Activated T-cell treated with anti-CD3 and anti-CD28 coated beads for 24 hours (primary cell): ENCODE data around the gene PRPF31.
A peak's percentile ranks its signal among the peaks of the same experiment; 100 is the strongest.

Experiments
- DNase-seq: peaks from one replicate; pipeline ENCODE4 v3.0.0-alpha.2; 2020; ENCODE audit warnings: low read depth

Gene PRPF31

DNA sequence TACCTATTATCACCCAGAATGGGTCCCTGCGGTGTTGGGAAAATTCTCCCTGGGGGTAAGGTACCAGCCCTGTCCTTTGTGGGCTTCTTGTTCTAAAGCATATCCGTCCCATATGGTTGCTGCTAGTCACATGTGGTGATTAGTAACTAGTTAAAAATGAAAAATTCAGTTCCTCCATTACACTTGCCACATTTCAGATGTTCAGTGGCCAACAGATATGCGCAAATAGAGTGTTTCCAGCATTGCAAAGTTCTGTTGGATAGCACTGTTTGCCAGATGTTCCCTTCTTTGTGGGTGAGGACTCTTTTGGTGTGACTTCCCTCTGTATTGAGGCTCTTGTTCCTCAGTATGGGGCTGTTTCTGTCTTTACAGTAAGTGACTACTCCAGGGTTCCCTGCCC is 25.8 kb downstream of the PRPF31 start:
- no peak for DNase-seq

DNA sequence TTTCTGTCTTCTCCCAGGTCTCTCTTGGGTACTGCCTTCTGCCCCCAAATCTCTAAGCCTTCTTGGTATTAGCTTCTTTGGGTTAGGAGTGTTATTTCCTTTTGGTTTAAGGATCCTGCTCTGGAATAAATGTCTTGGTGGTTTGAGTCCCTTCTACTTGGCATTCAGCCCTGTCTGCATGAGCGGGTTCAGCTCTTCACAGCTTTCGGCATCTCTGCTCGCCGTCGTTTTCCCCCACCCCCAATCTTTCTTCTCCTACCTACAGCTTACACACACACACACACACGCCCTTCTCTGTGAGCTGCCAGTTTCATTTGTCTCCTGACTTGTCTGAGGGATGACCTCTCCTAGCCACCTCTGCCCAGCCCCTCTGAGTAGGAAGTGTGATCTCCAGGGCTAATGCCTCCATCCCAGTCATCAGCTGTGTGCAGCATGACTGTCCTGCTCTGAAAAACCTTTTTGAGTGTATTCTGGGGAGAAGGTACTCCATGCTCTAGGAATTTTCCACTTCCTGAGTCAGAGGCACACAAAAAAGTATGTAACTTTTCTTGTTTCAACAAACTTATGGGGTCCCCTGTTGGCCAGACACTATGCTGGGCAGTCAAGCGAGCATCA is 26.7 kb downstream of the PRPF31 start:
- no peak for DNase-seq

DNA sequence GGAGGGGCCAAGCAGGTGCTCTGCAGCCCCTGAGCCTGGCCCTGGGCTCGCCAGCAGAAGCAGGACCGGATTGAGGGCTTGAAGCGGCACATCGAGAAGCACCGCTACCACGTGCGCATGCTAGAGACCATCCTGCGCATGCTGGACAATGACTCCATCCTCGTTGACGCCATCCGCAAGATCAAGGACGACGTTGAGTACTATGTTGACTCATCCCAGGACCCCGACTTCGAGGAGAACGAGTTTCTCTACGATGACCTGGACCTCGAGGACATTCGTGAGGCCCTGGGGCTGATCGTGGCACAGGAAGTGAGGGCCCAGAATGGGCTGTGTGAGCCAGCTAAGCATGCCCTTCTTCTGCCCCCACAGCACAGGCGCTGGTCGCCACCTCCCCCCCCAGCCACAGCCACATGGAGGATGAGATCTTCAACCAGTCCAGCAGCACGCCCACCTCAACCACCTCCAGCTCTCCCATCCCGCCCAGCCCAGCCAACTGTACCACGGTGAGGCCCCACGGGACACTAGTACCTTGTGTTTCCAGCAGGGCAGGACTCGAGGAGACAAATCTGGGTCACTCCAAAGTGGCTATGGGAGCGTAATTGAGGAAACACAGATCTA is 30.1 kb downstream of the PRPF31 start:
- no peak for DNase-seq

DNA sequence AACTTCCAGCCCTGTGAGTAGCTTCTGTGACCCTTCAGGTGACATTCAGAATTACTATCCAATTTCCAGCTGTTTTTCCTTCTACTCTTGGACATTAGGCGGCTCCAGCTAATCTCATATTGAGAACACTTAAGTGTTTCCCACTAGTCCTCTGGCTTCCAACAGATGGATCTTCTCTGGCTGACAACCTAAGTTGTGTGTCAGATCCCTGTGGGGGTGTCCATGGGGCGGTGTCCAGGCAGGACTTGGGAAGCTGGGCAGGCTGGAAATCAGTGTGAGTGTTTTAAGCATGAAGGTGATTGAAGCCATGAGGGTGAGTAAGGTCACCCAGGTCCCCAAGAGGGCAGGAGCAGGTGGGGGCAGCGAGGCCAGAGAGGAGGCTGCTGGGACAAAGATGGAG is 32.1 kb downstream of the PRPF31 start:
- no peak for DNase-seq

DNA sequence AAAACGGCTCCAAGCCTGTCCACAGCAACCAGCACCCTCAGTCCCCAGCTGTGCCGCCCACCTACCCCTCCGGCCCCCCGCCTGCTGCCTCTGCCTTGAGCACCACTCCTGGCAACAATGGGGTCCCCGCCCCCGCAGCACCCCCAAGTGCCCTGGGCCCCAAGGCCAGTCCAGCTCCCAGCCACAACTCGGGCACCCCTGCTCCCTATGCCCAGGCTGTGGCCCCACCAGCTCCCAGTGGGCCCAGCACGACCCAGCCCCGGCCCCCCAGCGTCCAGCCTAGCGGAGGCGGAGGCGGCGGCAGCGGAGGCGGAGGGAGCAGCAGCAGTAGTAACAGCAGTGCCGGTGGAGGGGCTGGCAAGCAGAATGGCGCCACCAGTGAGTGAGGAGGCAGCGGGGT is 32.6 kb downstream of the PRPF31 start:
- no peak for DNase-seq

DNA sequence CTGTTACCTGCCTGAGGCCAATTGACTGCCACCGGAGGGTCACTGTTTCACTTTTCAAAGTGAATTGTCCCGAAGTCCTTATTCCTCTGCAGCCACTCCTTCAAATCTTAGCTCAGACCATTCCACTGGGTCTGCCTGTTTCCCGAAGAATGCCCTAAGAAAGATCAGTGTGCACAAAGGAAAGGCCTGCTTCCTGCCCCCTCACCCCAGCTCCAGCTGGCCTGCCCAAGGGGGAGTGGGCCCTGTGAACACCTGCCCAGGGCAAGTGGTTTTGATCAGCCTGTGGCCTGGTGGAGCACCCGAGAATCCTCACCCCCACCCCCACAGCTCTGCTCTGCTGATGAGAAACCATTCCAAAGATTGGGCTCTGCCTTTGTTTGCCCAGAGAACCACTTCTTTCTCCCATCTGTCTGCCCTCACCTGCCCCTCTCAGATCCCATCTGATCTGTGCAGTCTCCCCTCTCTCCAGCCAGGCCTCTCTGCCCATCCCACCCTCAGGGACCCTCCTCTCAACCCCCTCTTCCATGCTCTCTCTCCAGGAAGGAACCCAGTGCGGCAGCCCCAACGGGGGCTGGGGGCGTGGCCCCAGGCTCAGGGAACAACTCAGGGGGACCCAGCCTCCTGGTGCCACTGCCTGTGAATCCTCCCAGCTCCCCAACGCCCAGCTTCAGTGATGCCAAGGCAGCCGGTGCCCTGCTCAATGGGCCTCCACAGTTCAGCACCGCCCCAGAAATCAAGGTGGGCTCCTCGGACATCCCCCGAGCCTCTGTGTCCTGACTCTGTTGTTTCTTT is 33.7 kb downstream of the PRPF31 start:
- DNase-seq, result no peak

DNA sequence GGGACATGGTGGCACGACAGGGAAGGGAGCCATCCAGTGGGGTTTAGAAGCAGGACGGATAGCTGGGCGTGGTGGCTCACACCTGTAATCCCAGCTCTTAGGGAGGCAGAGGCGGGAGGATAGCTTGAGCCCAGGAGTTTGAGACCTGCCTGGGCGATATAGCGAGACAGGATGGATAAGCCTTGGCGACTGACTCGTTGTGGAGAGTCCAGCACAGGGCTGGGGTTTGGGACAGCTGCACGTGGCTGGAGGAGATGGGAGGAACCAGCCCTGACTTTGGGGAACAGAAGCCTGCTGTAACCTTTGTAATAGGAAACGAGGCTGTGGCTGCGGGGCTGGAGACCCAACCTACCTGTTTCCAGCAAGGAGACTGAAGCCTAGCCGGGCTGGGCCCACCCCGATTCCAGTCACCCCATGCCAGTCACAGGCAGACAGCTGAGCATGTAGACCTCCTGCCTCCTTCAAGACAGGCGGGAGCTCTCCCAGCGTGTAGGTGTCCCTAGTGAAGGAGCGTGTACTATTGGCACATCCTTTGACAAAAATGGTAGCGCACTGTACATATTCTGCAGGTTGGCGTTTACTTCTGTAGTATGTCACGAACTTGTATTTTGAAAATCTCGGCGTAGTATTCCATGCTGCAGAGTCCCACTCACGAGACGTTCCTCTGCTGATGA is 35.9 kb downstream of the PRPF31 start:
- no peak for DNase-seq

DNA sequence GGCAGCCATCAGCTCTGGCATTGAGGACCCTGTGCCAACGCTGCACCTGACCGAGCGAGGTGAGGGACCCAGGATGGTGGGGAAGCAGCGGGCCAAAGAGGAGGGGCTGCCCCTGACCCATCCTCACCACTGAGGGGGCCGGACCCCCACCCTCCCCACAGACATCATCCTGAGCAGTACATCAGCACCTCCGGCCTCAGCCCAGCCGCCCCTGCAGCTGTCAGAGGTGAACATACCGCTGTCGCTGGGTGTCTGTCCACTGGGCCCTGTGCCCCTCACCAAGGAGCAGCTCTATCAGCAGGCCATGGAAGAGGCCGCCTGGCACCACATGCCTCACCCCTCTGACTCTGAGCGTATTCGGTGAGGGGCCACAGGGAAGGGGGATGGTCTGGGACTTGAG is 36.7 kb downstream of the PRPF31 start:
- DNase-seq, result no peak

DNA sequence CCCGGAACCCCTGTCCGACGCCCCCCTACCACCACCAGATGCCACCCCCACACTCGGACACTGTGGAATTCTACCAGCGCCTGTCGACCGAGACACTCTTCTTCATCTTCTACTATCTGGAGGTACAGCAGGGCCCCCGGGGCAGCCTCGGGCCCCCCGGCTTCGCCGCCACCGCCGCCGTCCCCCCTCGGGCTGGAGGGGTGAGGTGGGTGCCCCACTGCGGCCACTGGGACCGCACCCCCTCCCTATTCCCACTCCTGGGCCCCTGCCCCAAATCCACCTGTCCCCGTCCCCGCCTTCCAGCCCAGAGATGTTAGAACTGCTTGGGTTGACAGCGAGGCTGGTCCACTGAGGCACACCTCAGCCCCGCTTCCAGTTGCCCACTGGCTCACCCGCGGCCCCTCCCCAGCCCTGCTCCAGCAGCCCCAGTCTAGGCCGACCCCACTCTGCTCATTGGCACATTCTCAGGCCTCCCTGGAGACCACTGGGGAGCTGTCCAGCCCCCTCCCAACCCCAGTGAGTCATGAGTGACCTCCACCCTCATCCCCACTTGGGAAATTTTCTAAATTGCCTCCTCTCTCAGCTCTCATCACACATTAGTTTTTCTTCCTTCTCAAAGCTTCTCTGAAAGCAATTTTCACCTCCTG is 37.4 kb downstream of the PRPF31 start:
- DNase-seq, result no peak

DNA sequence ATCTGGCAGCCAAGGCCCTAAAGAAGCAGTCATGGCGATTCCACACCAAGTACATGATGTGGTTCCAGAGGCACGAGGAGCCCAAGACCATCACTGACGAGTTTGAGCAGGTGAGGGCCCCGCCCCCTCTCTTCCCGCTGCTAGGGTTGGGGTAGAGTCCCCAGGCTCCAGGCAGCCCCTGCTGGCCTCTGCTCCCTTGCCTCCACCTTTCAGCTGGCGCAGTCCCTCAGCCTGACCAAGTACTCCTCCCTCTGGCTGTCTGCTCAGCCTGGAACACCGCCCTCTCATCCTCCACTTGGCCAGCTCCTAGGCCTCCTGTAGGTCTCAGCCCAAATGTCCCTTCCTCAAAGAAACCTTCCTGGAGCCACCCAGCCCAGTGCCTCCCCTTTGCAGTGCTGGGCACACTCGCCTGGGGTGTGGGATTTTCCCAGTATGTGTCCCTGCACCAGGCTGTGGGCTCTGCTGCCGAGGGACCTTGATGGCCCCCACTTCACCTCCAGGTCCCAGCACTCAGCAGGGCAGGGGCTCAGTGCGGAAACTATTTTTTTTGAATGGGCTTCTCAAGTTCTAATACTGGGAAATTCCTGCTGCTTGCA is 38.3 kb downstream of the PRPF31 start:
- DNase-seq, result no peak

DNA sequence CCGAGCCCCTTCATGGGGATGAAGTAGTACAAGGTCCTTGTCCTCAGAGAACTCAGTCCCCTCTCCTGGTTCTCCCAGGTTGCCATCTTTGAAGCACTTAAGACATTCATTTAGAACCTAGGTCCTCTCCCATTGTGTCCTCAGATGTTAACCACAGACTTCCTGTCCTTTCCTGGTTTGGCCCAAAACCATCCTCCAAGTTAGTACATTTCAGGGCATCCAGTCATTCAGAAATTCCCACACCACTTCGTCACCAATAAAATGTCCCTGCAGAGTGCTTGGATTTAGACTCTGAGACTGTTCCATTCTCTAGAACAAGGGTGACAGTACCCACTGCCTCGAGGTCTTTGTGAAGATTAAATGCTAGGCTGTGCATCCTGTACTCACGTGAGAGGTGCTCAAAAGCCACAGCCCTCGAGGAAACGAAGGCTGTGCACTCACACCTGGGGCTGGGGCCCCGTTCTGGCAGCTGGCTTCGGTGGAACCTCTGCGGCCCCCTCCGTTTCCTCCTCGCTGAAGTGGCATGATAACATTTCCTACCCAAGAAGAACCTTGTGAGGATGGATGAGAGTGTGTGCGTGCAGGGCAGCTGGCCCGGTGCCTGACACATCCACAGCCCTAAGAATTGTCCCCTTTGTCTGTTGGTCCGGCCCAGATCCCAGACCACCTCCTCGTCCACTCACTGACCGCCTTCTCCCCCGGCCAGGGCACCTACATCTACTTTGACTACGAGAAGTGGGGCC is 39.2 kb downstream of the PRPF31 start:
- DNase-seq, result no peak

DNA sequence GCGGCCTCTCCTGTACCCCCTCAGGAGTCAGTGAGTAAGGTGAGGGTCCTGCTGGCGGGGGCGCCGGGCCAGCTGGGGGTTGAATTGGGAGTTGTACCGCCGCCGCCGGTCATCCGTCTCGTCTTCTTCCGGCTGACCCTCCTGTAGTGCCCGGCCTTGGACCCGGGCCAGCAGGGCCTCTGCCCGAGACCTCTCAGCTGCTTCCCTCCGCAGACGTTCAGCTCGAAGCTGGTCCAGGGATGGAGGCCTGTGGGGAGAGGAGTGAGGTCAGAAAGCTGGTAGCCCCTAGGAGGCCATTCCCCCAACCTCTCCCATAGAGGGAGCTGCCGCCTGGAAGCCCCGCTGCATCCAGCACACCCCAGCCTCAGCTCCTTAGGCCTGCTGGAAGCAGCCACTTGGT is 40.1 kb downstream of the PRPF31 start:
- DNase-seq, result no peak

DNA sequence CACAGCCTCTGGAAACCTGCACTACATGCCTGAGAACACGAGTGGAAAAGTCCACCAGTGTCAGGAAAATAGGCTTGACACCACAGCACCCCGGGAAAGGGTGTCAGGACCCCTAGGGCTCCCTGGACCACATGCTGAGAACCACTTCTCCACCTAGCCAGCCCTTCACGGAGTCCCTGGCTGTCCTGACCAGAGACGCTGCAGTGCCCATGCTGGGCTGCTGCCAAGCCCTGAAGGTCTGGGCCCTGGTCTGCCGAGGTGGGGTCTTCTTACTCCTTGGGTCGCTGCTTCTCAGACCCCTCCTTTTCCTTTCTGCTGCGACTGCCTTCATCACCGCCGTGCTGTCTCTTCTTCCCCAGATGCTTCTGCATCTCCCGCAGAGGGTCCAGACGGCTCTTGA is 40.9 kb downstream of the PRPF31 start:
- DNase-seq, result no peak

DNA sequence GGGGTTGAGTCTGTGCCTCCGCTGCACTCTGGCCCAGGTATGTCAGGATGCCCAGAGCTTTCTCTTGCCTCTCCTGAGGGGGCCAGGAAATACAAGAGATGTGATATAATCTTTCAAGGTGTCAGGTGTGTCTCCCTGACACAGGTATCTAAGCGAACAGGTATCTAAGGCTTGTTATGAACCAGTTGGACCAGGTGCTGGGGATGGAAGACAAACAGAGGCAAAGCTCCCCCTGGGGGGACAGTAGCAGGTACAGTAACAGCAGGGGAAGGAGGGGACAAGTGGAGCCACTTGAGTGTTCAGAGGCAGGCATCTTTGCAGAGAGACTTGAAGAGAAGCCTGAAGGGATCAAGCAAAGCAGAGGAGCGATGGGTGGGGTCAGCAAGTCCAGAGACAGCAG is 41.4 kb downstream of the PRPF31 start:
- no peak for DNase-seq

DNA sequence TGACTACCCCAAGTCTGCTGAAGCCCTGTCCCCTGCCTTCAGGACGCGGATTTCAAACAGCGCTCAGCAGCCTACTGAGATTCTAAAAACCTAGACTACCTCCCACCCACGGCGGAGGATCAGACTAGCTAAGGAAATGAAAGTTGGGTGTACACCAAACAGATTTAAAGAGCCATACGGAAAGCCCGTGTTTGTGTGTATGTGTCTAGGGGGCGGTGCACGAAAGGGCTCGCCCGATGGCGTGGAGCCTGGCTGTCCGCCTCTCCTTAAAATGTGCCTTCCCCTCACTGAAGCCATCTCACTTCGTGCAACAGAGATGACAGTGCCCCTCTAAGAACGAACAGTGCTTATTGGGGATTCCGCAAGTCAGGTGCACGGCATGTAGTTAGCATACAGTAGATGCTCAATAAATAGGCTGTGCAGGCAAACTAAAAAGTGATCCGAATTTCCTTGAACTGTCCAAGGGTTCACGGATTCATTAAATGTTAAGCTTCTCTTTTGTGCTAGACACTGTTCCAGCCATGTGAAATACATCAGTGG is 43.3 kb downstream of the PRPF31 start:
- DNase-seq, result peak; percentile 11

DNA sequence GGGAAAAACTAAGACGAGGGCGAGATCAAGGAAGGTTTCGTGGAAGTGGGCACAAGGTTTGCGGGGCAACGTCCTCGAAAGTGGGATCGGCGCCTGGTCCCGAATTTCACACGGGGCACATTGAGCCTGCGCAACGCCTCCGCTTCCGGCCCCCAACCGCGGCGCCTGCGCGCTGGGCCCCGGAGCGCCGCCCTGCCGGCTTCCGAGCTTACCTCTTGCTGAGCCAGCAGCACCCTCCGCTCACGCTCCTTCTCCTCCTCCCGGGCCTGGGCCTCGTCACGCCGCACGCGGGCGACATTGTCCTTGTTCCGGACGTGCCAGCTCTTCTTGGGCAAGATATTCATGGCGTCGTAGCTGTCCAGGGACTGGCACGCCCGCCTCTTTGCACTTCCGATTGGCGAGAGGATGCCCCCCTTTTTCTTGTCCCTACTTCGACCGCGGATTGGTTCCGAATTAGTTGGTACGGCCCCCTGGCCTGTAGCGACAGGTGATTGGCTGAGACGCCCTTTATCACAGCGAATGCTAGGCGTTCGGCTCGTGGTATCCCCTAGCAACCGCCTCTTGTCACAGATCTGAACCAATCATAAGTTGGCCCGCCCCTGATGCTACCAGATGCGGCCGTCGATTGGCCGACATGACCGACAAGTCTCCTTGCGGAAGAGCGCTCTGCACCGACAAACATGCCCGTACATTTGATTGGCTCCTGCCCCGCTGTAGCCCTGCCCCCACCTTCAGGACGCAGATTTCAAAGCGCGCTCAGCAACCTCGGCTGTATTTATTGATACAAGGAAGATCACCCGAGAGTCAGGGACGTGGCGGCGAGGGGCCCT is 44.0 kb downstream of the PRPF31 start, which contains the start of gene LENG1:
Gene LENG1 (minus strand): TSS at position 370 of the 830 bp plus-strand sequence. CDS start 26 bp downstream, at position 344.
- peak; percentile 99 for DNase-seq

DNA sequence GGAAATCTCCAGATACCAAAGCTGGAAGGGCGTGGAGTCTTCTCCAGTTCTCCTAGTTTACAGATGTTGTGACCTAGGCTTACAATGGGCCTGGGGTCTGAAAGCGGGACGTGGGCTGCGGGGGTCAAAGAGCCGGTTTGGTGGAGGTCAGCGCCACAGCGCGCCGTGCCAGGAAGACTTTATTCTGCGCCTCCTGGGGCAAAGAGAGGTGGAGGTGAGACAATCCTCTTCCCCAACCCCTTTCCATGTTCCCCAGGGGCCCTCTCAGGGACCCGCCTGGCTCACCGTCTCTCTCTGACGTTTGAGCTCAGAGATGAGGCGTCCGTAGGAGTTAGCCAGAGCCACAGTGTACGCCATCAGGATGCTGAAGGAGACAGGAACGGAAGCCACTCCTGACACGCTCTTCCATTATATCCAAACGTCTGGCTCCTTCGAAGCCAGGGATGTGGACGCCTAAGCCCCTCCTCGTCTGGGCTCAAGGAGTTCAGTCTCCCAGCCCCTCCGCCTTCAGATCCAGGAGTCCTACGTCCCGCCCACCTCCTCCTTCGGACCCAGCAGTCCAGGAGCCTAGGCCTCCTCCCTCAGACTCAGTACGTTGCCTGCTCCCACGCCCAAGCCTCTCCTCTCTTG is 44.7 kb downstream of the PRPF31 start:
- DNase-seq, result no peak

DNA sequence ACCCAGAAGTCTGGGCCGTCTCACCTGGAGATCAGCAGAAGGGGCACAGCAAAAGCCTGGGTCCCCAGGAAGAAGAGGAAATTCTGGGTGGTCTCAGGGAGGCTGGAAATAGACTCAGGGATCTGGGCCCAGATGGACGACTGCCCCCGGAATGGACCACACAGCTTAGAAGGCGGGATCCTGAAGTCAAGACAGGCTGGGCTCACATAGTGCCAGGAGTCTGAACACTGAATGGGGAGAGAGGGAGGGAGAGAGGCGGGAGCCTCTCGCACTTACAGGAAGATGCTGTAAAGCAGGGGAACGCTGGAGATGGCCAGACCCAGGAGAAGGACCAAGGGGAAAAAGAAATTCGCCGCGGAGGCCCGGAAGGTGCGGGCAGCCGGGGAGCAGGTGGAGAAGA is 45.3 kb downstream of the PRPF31 start:
- no peak for DNase-seq

DNA sequence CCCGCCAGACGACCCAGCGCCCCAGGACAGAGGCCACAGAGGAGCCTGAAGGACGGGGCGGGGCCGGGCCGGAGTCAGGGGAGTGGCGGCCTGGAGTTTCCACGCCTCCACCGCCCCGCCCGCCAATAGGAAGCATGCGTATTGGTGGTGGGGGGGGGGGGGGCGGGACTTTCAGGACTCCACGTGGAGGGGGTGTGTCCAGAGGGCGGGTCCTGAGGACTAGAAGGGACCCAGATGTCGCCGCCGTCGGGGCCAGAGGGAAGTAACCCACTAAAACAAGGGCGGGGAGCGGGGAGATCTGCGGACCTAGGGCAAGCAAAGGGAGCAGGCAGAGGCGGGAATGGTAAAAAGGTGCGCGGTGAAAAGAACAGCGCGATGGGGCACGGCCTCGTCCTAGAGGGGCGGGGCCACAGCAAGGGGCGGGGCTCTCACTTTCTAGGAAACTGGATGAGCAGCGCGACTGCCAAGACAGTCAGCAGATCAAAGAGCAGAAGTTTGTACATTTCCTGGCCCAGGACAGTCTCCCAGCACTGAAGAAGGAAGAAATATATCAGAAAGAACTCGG is 46.8 kb downstream of the PRPF31 start:
- DNase-seq, result peak; percentile 71
